Measurements from ENCODE around the gene SPRING1. TPM values are rescaled to one million over a fixed set of nuclear protein-coding genes. Genes with fewer than 3 reads are reported as not detected.

Gene SPRING1
- polyA plus RNA-seq, 2 of the 4 experiments (the other 2 are of a cell fraction), result 11.2 to 17.4 TPM

- peak in 1 of 2 experiments; percentile 83; a peak in 3 of 6 replicates for ATAC-seq
- no peak overlapping the region for H3K4me3 ChIP-seq
- WGBS (ENCODE audit: missing lambda C conversion rate), result 96% methylated on average over 7 of the region's 7 CpGs
- FAIRE-seq, result no peak
- H3K4me2 ChIP-seq, result no peak overlapping the region
- H3K27ac ChIP-seq, result no peak overlapping the region
- peak; percentile 55 to 59 for DNase-seq (ENCODE audit: low read depth in 1 of 2, low spot score in 1 of 2)
- TF ChIP-seq, protein P1, sequence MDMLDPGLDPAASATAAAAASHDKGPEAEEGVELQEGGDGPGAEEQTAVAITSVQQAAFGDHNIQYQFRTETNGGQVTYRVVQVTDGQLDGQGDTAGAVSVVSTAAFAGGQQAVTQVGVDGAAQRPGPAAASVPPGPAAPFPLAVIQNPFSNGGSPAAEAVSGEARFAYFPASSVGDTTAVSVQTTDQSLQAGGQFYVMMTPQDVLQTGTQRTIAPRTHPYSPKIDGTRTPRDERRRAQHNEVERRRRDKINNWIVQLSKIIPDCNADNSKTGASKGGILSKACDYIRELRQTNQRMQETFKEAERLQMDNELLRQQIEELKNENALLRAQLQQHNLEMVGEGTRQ (IDR thresholded peaks at IDR 0.05), result peak; percentile 78
- no peak for TF ChIP-seq JUNB (IDR thresholded peaks at IDR 0.05)
- H3K4me1 ChIP-seq, result no peaks in the 10 kb centered on the region
- ChIA-PET POLR2A (no interaction called here), CTCF (interaction anchor here (0.6 to 1.8 kb wide), 3 partner anchors 15 to 24 kb away, joined by 3 to 7 read pairs (median 3); no protein-coding TSS in a partner anchor)
- H3K9me3 ChIP-seq, result no peaks in the 10 kb centered on the region
Measured at GRCh38 chr12:116784238-116784612, 46.4 kb upstream of the SPRING1 start.

DNA sequence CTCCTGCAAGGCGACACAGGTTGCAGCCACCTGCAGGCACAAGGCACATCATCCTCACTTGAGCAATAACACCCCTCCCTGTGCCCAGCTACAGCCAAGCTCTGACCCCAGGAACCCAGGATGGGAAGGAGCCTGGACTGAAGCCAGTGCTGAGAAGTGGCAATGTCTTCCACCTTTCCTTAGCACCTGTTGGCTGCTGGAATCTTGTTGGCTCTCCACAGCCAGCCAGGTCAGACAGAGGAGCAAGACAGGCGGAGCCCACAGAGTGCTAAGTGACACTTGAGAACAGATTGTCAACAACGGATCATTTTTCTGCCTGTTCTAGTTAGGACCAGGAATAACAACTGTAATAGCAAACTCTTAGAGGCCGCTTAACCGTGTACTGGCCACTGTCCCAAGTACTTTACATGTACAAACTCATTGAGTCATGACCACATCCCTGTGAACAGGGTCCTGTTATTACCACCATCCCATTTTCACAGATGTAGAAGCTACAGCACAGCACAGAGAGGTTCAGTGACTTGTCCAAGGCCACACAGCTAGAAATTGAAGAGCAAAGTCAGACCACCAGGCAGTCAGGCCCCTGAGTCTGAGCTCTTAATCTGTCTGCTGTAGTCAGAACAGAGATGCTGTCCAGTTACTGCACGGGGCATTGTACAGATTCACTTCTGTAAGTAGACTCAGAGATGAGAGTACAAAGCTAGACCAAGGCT lies 45.8 kb upstream of the SPRING1 start:
- ChIA-PET CTCF (interaction anchor here (0.6 to 1.8 kb wide), 5 partner anchors 14 to 98 kb away, joined by 3 to 7 read pairs (median 3); partner anchors contain the start of gene HRK), POLR2A (no interaction called here)
- ATAC-seq (peak in 1 of 2 experiments; percentile 23; a peak in 1 of 6 replicates), DNase-seq (ENCODE audit: low read depth in 1 of 2, low spot score in 1 of 2) (no peak), FAIRE-seq (no peak)
- no peaks in the 10 kb centered on the region for H3K4me1 ChIP-seq
- no peak overlapping the region for H3K4me3 ChIP-seq
- WGBS (ENCODE audit: missing lambda C conversion rate), result 93% methylated on average over 5 of the region's 6 CpGs
- H3K27ac ChIP-seq, result no peak overlapping the region
- TF ChIP-seq RFX5 (IDR thresholded peaks at IDR 0.05), result no peak
- TF ChIP-seq, protein P2, sequence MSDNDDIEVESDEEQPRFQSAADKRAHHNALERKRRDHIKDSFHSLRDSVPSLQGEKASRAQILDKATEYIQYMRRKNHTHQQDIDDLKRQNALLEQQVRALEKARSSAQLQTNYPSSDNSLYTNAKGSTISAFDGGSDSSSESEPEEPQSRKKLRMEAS (IDR thresholded peaks at IDR 0.05), result no peak
- TF ChIP-seq CBX8 (IDR thresholded peaks at IDR 0.05), result no peak
- no peak for TF ChIP-seq RAD21 (conservative IDR thresholded peaks at IDR 0.05 in 1 of 2, IDR thresholded peaks at IDR 0.05 in 1 of 2)
- TF ChIP-seq E2F6 (IDR thresholded peaks at IDR 0.05; ENCODE audit: borderline replicate concordance, low read depth), result no peak
- TF ChIP-seq HOXA7 (CRISPR knock-in tag; IDR thresholded peaks at IDR 0.05), result no peak
- no peak for TF ChIP-seq POLR2AphosphoS2 (conservative IDR thresholded peaks at IDR 0.05; ENCODE audit: low read length)
- no peak for TF ChIP-seq SREBF2 (IDR thresholded peaks at IDR 0.05)
- no peak for TF ChIP-seq CTCF (IDR thresholded peaks at IDR 0.05)
- no peak for TF ChIP-seq FOXS1 (CRISPR knock-in tag; IDR thresholded peaks at IDR 0.05)
- TF ChIP-seq NPAS2 (CRISPR knock-in tag; IDR thresholded peaks at IDR 0.05; ENCODE audit: borderline replicate concordance), result no peak
- no peak for TF ChIP-seq ESRRA (IDR thresholded peaks at IDR 0.05; ENCODE audit: borderline replicate concordance, low read length)
- TF ChIP-seq, protein P1 (IDR thresholded peaks at IDR 0.05), result no peak
- TF ChIP-seq HEYL (CRISPR knock-in tag; IDR thresholded peaks at IDR 0.05), result no peak
- no peak for TF ChIP-seq NR3C1 (IDR thresholded peaks at IDR 0.05)
- no peak for TF ChIP-seq ZFP36 (IDR thresholded peaks at IDR 0.05; ENCODE audit: borderline replicate concordance, partially characterized antibody)
- no peak for TF ChIP-seq KDM1A (IDR thresholded peaks at IDR 0.05; ENCODE audit: low read depth)
- no peak for TF ChIP-seq TFCP2L1 (CRISPR knock-in tag; IDR thresholded peaks at IDR 0.05)
- no peak overlapping the region for H3K4me2 ChIP-seq
- H3K9me3 ChIP-seq, result no peaks in the 10 kb centered on the region
